Omental fat pad (tissue), 4 donors: ENCODE results near the gene PAEP. TPM values are rescaled to one million over a fixed set of nuclear protein-coding genes. Genes with fewer than 3 reads are reported as not detected.

ENCODE experiments used
- ATAC-seq: fragments of 150-250 bp; one replicate; pipeline ENCODE4 v1.9.1; 2016; ENCODE audit warnings: mild to moderate bottlenecking, moderate library complexity; ENCODE audit not compliant: low FRiP score
- DNase-seq: peaks from one replicate; pipeline ENCODE4 v3.0.0-alpha.2; 2019; ENCODE audit warnings: low spot score
- total RNA-seq, 4 donors: library from RNA; depleted of rRNA; stranded (reverse); fragments of >200 nt; gene quantifications; one replicate each; pipeline ENCODE4 v1.1.0, GENCODE V29; 2016
- TF ChIP-seq, protein P1 (sequence below), 3 donors: fragments of 450-650 bp; IDR thresholded peaks; one replicate each; pipeline ENCODE4 v1.5.1; 2016 to 2017; ENCODE audit warnings: antibody characterized with exemption in 3 of 3, mild to moderate bottlenecking in 3 of 3, moderate library complexity in 2 of 3

The PAEP gene
- total RNA-seq, 4 donors from 2014 or later, result not detected

GRCh38 chr9:135588371-135588770 is 26.8 kb downstream of the PAEP start:
- ATAC-seq (no peak), DNase-seq (no peak)
- TF ChIP-seq, protein P1, sequence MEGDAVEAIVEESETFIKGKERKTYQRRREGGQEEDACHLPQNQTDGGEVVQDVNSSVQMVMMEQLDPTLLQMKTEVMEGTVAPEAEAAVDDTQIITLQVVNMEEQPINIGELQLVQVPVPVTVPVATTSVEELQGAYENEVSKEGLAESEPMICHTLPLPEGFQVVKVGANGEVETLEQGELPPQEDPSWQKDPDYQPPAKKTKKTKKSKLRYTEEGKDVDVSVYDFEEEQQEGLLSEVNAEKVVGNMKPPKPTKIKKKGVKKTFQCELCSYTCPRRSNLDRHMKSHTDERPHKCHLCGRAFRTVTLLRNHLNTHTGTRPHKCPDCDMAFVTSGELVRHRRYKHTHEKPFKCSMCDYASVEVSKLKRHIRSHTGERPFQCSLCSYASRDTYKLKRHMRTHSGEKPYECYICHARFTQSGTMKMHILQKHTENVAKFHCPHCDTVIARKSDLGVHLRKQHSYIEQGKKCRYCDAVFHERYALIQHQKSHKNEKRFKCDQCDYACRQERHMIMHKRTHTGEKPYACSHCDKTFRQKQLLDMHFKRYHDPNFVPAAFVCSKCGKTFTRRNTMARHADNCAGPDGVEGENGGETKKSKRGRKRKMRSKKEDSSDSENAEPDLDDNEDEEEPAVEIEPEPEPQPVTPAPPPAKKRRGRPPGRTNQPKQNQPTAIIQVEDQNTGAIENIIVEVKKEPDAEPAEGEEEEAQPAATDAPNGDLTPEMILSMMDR (IDR thresholded peaks at IDR 0.05), result no peak

DNA sequence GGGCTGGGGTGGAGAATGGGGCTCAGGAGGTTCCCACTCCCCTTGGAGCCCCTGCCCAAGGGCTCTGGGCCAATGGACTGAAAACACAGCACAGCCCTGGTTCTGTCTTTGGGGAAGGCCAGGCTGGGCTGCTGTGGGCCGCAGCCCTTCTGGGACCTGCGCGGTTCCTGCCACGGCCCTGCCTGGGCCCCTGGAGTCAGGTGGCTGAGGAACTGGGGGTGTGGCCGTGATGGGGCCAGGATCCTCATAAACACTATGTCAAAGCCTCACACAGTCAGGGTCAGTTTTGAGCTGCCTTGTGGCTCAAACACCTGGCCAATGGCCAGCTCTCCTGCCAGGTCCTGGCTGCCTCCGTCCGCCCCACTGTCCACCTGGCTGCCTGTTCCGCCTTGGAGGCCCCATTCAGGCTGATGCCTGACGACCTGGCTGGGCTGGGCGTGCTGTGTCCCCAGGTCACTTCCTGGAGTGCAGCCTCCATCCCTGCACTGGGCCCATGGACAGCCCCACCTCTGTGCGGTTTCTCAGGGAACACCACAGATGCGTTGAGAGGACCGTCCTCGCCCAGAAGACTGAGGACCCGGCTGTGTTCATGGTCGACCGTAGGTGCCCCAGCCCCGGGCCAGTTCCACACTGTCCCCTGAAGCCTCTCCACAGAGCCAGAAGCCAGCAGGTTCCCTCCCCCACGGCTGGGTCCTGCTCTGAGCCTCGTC is 27.5 kb downstream of the PAEP start:
- no peak for DNase-seq
- no peak for ATAC-seq
- TF ChIP-seq, protein P1 (IDR thresholded peaks at IDR 0.05), result no peak

GRCh38 chr9:135589596-135590485 is 28.3 kb downstream of the PAEP start:
- ATAC-seq, result no peak
- TF ChIP-seq, protein P1 (IDR thresholded peaks at IDR 0.05), result no peak
- DNase-seq, result no peak

DNA sequence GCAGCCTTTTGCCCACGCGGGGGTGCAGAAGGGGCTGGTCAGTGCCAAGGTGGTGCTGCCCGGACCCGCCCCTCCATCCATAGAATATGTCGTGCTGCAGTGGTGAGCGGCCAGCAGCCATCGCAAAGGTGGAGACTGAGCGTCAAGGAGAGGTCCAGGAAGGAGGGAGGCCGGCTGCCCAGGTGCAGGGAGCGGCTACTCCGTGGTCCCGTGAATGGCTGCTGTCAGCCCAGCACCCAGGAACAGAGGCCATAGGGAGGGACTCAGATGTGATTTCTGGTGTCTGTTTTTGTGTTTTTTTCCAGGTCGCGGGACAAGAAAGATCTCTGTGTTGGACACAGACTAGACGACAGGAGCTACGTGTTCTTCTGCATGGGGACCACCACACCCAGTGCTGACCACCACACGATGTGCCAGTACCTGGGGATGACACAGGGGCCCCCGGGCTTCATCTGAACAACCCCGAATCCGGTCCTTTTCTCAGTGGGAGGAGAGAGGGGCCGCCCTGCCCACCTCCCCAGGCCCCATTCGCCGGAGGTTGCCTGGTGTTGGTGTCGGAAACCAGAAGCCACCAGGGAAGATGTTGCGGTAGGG is 29.0 kb downstream of the PAEP start:
- TF ChIP-seq, protein P1 (IDR thresholded peaks at IDR 0.05), result no peak
- no peak for DNase-seq
- no peak for ATAC-seq

DNA sequence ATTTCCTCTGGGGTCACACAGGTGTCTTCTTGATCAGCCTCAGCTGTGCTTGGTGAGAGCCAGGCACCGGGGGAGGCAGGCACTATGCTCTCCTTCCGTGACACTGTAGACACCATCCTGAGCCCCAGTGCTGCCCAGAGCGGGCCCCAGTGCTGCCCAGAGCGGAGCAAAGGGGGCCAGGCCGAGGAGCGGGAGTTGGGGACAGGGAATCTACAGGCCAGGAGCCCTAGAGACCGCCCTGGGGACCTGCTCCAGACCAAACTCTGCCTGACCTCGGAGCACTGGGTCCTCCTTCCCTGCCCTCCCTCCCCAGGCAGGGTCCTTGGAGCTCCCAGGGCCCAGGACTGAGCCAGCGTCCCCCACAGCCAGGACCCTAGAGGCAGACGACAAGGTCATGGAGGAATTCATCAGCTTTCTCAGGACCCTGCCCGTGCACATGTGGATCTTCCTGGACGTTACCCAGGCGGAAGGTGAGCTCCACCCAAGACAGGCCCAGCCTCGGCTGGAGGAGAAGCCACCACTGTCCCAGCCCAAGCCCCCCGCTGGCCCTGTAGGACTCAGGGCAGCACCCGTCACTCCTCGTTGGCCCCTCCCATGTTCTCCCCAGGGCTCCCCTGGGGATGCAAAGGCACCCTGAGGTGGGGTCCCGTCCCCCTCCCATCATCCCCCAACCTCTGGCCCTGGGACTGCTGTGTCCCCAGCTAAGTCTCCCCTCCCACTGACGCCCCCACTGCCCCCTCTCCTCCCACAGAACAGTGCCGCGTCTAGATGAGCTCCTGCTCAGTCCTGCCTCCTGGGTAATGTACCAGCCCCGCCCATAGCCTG is 30.2 kb downstream of the PAEP start:
- no peak for DNase-seq
- ATAC-seq, result no peak

GRCh38 chr9:135592331-135592590 is 30.7 kb downstream of the PAEP start:
- ATAC-seq (no peak), DNase-seq (no peak)
- TF ChIP-seq, protein P1 (IDR thresholded peaks at IDR 0.05), result no peak

More for the DNA sequence above, 30.2 kb downstream of the PAEP start:
- TF ChIP-seq, protein P1 (IDR thresholded peaks at IDR 0.05), result no peak
